HCT116 (cell line): ENCODE measurements around the gene TMEM244.

Experiments used
- CEBPB ChIP-seq: IDR thresholded peaks from 2 replicates; pipeline ENCODE4 v1.6.1; 2012; ENCODE audit warnings: low read depth
- EZH2 ChIP-seq: fragments of 200-600 bp; sonication (generic); IDR thresholded peaks from 2 replicates; pipeline ENCODE4 v1.6.1; 2017; ENCODE audit warnings: antibody characterized with exemption, mixed run types
- EZH2phosphoT487 ChIP-seq: fragments of 200-600 bp; IDR thresholded peaks from 2 replicates; pipeline ENCODE4 v1.6.1; 2018; ENCODE audit warnings: antibody characterized with exemption, borderline replicate concordance
- FOSL1 ChIP-seq: IDR thresholded peaks from 2 replicates; pipeline ENCODE4 v1.6.1; 2012; ENCODE audit warnings: low read depth
- JUND ChIP-seq: IDR thresholded peaks from 2 replicates; pipeline ENCODE4 v1.6.1; 2012
- POLR2A ChIP-seq: IDR thresholded peaks from 2 replicates; pipeline ENCODE4 v1.7.0; 2011; ENCODE audit warnings: borderline replicate concordance; ENCODE audit not compliant: insufficient read depth, insufficient read length; ENCODE audit errors: extremely low read depth
- POLR2AphosphoS5 ChIP-seq: IDR thresholded peaks from 2 replicates; pipeline ENCODE4 v1.6.1; 2011; ENCODE audit warnings: mild to moderate bottlenecking, low read depth, low read length, moderate library complexity
- RAD21 ChIP-seq: IDR thresholded peaks from 2 replicates; pipeline ENCODE4 v1.6.1; 2012; ENCODE audit warnings: low read depth, mild to moderate bottlenecking
- ZFX ChIP-seq: fragments of 450-650 bp; IDR thresholded peaks from 2 replicates; pipeline ENCODE4 v1.6.1; 2017
- ZNF274 ChIP-seq: fragments of 200-500 bp; sonication (Bioruptor generic); IDR thresholded peaks from 2 replicates; pipeline ENCODE4 v1.6.1; 2014; ENCODE audit warnings: mild to moderate bottlenecking, low read depth, low read length, inconsistent platforms
- TF ChIP-seq, protein P1 (sequence below): IDR thresholded peaks from 2 replicates; pipeline ENCODE4 v1.6.1; 2012
- TF ChIP-seq, protein P2 (sequence below), 3 experiments: fragments of 200-600 bp in 1 of 3; sonication (generic) in 1 of 3; IDR thresholded peaks in 2 of 3; conservative IDR thresholded peaks in 1 of 3; 2 replicates each; pipeline ENCODE4 v1.5.1; 2012 to 2017; ENCODE audit warnings: low read depth in 2 of 3, low read length in 2 of 3, antibody characterized with exemption in 1 of 3, borderline replicate concordance in 1 of 3, control low read depth in 1 of 3, mild to moderate bottlenecking in 1 of 3, mixed read lengths in 1 of 3, mixed run types in 1 of 3, moderate library complexity in 1 of 3; ENCODE audit not compliant: insufficient read depth in 1 of 3
- TF ChIP-seq, protein P3 (sequence below): IDR thresholded peaks from 2 replicates; pipeline ENCODE4 v1.6.1; 2011; ENCODE audit warnings: mild to moderate bottlenecking, low read length, moderate library complexity; ENCODE audit not compliant: insufficient replicate concordance; ENCODE audit errors: extremely low read depth

DNA sequence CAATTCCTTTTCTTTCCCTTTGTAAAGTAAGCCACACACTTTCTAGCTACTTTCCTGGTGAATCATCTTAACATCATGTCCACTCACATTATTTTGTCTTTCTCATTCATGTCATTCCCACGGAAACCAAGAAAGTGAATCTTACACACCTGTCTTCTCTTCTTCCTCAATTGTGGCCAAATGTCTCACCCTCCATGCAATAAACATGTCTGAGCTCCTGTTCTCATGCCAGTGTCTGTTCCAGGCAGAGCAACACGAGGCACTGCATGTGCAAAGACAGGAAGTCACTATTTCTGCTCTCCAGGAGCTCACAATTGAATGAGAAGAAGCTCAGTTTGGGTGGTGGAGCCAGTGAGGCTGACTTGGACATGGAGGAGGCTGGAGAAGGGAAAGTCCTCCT is 29.0 kb upstream of the TMEM244 start:
- TF ChIP-seq, protein P1, sequence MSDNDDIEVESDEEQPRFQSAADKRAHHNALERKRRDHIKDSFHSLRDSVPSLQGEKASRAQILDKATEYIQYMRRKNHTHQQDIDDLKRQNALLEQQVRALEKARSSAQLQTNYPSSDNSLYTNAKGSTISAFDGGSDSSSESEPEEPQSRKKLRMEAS, result peak; percentile 82
- no peak for TF ChIP-seq POLR2AphosphoS5
- TF ChIP-seq, protein P2, sequence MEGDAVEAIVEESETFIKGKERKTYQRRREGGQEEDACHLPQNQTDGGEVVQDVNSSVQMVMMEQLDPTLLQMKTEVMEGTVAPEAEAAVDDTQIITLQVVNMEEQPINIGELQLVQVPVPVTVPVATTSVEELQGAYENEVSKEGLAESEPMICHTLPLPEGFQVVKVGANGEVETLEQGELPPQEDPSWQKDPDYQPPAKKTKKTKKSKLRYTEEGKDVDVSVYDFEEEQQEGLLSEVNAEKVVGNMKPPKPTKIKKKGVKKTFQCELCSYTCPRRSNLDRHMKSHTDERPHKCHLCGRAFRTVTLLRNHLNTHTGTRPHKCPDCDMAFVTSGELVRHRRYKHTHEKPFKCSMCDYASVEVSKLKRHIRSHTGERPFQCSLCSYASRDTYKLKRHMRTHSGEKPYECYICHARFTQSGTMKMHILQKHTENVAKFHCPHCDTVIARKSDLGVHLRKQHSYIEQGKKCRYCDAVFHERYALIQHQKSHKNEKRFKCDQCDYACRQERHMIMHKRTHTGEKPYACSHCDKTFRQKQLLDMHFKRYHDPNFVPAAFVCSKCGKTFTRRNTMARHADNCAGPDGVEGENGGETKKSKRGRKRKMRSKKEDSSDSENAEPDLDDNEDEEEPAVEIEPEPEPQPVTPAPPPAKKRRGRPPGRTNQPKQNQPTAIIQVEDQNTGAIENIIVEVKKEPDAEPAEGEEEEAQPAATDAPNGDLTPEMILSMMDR (IDR thresholded peaks at IDR 0.05 in 2 of 3, conservative IDR thresholded peaks at IDR 0.05 in 1 of 3; ENCODE audit: borderline replicate concordance in 1 of 3, insufficient read depth in 1 of 3, low read depth in 2 of 3, low read length in 2 of 3), result no peak
- no peak for TF ChIP-seq POLR2A
- no peak for TF ChIP-seq EZH2phosphoT487
- TF ChIP-seq, protein P3, sequence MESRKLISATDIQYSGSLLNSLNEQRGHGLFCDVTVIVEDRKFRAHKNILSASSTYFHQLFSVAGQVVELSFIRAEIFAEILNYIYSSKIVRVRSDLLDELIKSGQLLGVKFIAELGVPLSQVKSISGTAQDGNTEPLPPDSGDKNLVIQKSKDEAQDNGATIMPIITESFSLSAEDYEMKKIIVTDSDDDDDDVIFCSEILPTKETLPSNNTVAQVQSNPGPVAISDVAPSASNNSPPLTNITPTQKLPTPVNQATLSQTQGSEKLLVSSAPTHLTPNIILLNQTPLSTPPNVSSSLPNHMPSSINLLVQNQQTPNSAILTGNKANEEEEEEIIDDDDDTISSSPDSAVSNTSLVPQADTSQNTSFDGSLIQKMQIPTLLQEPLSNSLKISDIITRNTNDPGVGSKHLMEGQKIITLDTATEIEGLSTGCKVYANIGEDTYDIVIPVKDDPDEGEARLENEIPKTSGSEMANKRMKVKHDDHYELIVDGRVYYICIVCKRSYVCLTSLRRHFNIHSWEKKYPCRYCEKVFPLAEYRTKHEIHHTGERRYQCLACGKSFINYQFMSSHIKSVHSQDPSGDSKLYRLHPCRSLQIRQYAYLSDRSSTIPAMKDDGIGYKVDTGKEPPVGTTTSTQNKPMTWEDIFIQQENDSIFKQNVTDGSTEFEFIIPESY, result no peak
- TF ChIP-seq JUND, result no peak
- no peak for TF ChIP-seq ZNF274
- no peak for TF ChIP-seq ZFX
- no peak for TF ChIP-seq CEBPB
- no peak for TF ChIP-seq FOSL1
- no peak for TF ChIP-seq RAD21
- TF ChIP-seq EZH2, result no peak
